ENCODE results near the gene RAB1A. TPM values are rescaled to one million over a fixed set of nuclear protein-coding genes. Genes with fewer than 3 reads are reported as not detected.

The RAB1A gene
- total RNA-seq, 1 donor from 2014 or later = 89.9 TPM

DNA sequence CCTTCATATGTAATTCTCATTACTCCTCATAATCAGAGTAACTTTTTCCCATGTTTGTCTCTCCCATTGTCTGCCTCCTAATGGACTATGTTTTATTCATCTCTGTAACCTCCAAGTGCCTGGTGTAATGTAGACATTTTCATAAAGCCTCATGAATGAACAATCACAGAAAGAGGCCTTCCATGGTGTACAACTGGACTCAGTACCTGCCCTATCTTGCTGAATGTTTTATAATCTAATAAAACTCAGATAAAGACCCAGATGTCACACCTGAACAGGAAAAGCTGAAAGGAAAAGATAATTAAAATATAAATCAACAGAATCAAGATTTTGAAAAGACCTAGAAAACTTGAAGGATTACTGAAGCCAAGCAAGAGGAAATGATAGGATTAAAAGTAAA is 36.7 kb downstream of the RAB1A start:
- Histone ChIP-seq H3K4me3 (ENCODE audit: low read depth, low read length) (no peak overlapping the region), H3K27me3 (ENCODE audit: control insufficient read depth, insufficient read depth, low read length) (no peaks in the 10 kb centered on the region), H3K36me3 (ENCODE audit: control insufficient read depth, insufficient read depth, low read length) (no peaks in the 10 kb centered on the region)
- TF ChIP-seq, protein P1, sequence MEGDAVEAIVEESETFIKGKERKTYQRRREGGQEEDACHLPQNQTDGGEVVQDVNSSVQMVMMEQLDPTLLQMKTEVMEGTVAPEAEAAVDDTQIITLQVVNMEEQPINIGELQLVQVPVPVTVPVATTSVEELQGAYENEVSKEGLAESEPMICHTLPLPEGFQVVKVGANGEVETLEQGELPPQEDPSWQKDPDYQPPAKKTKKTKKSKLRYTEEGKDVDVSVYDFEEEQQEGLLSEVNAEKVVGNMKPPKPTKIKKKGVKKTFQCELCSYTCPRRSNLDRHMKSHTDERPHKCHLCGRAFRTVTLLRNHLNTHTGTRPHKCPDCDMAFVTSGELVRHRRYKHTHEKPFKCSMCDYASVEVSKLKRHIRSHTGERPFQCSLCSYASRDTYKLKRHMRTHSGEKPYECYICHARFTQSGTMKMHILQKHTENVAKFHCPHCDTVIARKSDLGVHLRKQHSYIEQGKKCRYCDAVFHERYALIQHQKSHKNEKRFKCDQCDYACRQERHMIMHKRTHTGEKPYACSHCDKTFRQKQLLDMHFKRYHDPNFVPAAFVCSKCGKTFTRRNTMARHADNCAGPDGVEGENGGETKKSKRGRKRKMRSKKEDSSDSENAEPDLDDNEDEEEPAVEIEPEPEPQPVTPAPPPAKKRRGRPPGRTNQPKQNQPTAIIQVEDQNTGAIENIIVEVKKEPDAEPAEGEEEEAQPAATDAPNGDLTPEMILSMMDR (IDR thresholded peaks at IDR 0.05; ENCODE audit: insufficient read depth, low read length, poor library complexity, severe bottlenecking) = no peak
- no peak for DNase-seq (ENCODE audit: low read depth)

DNA sequence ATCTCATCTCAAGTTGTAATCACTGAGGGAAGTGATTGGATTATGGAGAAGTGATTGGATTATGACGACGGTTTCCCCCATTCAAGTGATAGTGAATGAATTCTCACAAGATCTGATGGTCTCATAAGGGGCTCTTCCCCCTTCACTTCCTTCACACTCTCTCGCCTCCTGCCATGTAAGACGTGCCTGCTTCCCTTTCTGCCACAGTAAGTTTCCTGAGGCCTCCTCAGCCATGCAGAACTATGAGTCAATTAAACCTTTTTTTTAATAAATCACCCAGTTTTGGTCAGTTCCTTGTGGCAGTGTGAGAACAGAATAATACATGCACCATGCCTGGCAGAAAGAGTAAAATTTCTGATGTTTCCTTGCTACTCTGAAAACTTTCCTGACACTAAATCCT is 37.1 kb downstream of the RAB1A start:
- no peak for DNase-seq (ENCODE audit: low read depth)
- Histone ChIP-seq H3K4me3 (ENCODE audit: low read depth, low read length) (no peak overlapping the region), H3K36me3 (ENCODE audit: control insufficient read depth, insufficient read depth, low read length) (no peaks in the 10 kb centered on the region), H3K27me3 (ENCODE audit: control insufficient read depth, insufficient read depth, low read length) (no peaks in the 10 kb centered on the region)
- TF ChIP-seq, protein P1 (IDR thresholded peaks at IDR 0.05; ENCODE audit: insufficient read depth, low read length, poor library complexity, severe bottlenecking) = no peak

DNA sequence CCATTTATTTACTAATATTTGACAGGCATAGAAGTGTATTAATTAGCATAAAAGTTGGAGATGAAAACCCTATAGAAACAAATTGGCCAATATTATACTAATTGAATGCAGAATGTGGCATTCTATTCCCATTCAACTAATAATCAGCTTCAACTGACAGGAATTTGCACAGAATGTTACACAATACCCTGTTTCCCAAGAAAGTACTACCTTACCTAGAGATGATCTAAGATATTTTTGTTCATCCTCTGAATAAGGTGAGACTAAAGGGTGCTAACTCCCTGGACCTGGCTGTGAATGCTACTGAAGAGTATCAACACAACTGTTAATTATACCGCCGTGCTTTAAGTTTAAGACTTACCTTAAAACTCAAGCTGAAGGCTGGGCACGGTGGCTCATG is 44.8 kb downstream of the RAB1A start:
- Histone ChIP-seq H3K27me3 (ENCODE audit: control insufficient read depth, insufficient read depth, low read length) (no peaks in the 10 kb centered on the region), H3K36me3 (ENCODE audit: control insufficient read depth, insufficient read depth, low read length) (no peaks in the 10 kb centered on the region), H3K4me3 (ENCODE audit: low read depth, low read length) (no peak overlapping the region)
- TF ChIP-seq, protein P1 (IDR thresholded peaks at IDR 0.05; ENCODE audit: insufficient read depth, low read length, poor library complexity, severe bottlenecking) = no peak
- no peak for DNase-seq (ENCODE audit: low read depth)

DNA sequence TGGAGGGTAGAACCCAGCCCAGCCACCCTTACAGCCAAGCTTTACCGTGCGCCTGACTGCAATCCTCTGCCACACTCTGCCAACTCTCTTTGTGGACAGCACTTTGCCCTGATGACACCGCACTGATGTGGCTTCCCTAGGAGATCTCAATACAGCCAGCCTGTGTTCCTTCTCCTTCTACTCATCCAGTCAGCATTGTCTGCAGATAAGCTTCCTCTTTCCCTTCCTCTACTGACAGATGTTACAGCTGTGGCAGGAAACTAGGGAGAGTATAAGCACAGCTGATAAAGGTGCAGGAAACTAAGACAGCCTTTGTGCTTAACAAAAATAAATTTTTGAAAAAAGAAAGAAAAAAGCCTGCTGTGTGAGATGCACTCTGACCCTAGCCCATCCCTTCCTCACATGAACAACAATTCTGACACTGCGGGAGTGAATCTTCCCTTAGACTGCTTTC is 48.6 kb downstream of the RAB1A start:
- no peak for DNase-seq (ENCODE audit: low read depth)
- TF ChIP-seq, protein P1 (IDR thresholded peaks at IDR 0.05; ENCODE audit: insufficient read depth, low read length, poor library complexity, severe bottlenecking) = no peak
- Histone ChIP-seq H3K27me3 (ENCODE audit: control insufficient read depth, insufficient read depth, low read length) (no peaks in the 10 kb centered on the region), H3K36me3 (ENCODE audit: control insufficient read depth, insufficient read depth, low read length) (peaks cover 4% of the 10 kb centered on the region), H3K4me3 (ENCODE audit: low read depth, low read length) (no peak overlapping the region)

DNA sequence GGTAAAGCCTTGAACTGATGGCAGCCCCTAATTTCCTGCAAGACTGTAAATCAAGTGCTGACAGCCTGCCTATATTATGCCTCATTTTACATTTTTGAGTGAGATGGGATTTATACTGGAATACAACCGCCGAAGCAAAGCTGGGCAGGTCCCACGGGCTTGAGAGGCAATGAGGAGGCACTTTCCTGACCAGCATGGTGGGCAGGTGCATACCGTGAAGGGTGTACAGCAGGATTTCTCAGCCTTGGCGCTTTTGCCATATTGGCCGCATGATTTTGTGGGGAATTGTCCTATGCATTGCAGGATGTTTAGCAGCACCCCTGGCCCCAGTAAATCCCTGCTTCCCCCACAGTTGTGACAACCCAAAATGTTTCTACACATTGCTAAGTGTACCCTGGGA is 50.9 kb downstream of the RAB1A start:
- H3K27me3 ChIP-seq (ENCODE audit: control insufficient read depth, insufficient read depth, low read length) = no peaks in the 10 kb centered on the region
- TF ChIP-seq, protein P1 (IDR thresholded peaks at IDR 0.05; ENCODE audit: insufficient read depth, low read length, poor library complexity, severe bottlenecking) = no peak
- peaks cover 4% of the 10 kb centered on the region for H3K36me3 ChIP-seq (ENCODE audit: control insufficient read depth, insufficient read depth, low read length)

DNA sequence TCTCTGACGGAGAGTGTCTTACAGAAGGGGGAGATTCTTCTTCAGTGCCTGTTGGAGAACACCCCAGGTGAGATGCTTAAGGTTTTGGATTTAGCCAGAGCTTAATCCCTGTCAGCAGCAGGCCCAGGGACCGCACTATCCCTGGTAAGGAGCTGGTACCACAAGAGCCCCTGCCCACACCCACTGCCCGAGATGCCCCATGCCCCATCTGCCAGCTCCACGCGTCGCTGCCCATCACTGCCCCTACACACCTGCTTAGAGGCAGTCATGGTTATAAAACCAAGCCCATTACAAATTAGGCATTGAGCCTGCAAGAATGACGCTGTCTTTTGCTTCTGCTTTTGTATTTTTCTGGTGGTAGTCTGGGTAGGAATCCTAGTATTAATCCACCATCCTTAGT is 52.0 kb downstream of the RAB1A start:
- TF ChIP-seq, protein P1 (IDR thresholded peaks at IDR 0.05; ENCODE audit: insufficient read depth, low read length, poor library complexity, severe bottlenecking) = no peak
- no peaks in the 10 kb centered on the region for H3K27me3 ChIP-seq (ENCODE audit: control insufficient read depth, insufficient read depth, low read length)
- no peak overlapping the region for H3K4me3 ChIP-seq (ENCODE audit: low read depth, low read length)
- peaks cover 4% of the 10 kb centered on the region for H3K36me3 ChIP-seq (ENCODE audit: control insufficient read depth, insufficient read depth, low read length)
- DNase-seq (ENCODE audit: low read depth) = no peak

More for the DNA sequence above, 50.9 kb downstream of the RAB1A start:
- H3K4me3 ChIP-seq (ENCODE audit: low read depth, low read length) = no peak overlapping the region
- no peak for DNase-seq (ENCODE audit: low read depth)
